HepG2 (cell line): ENCODE results near the gene TNS1. TPM values are rescaled to one million over a fixed set of nuclear protein-coding genes. Genes with fewer than 3 reads are reported as not detected.

ENCODE experiments used
- ARID3A ChIP-seq: IDR thresholded peaks from 2 replicates; pipeline ENCODE4 v1.6.1; 2012; ENCODE audit warnings: low read depth, low read length, improper control_type of control experiment
- CBX2 ChIP-seq, 2 experiments: fragments of 200-600 bp in 1 of 2; sonication (generic); formaldehyde crosslinking in 1 of 2; IDR thresholded peaks; 2 replicates each; pipeline versions ENCODE4 v1.7.0 to v1.8.1; 2018 to 2022; ENCODE audit warnings: low read depth in 2 of 2, low read length in 1 of 2, mild to moderate bottlenecking in 1 of 2, missing genetic modification reagents in 1 of 2
- ESRRA ChIP-seq: sonication (generic); formaldehyde crosslinking; IDR thresholded peaks from 2 replicates; pipeline ENCODE4 v1.5.1; 2020; ENCODE audit warnings: mild to moderate bottlenecking, low read depth, missing genetic modification reagents
- FOXK1 ChIP-seq: sonication (generic); formaldehyde crosslinking; IDR thresholded peaks from 2 replicates; pipeline ENCODE4 v1.4.0; 2020; ENCODE audit warnings: low read depth, missing genetic modification reagents, borderline replicate concordance
- GATAD1 ChIP-seq: IDR thresholded peaks from 2 replicates; pipeline ENCODE4 v1.6.1; 2016; ENCODE audit warnings: missing genetic modification reagents, missing compliant biosample characterization
- MAZ ChIP-seq, 2 experiments: sonication (generic) in 1 of 2; formaldehyde crosslinking in 1 of 2; IDR thresholded peaks; 2 replicates each; pipeline versions ENCODE4 v1.5.0 to v1.6.1; 2012 to 2020; ENCODE audit warnings: low read depth in 2 of 2, mild to moderate bottlenecking in 2 of 2, borderline replicate concordance in 1 of 2, improper control_type of control experiment in 1 of 2, low read length in 1 of 2, missing genetic modification reagents in 1 of 2, moderate library complexity in 1 of 2
- RAD51 ChIP-seq: fragments of 450-650 bp; IDR thresholded peaks from 2 replicates; pipeline ENCODE4 v1.6.1; 2016; ENCODE audit warnings: borderline replicate concordance
- RARG ChIP-seq: sonication (generic); formaldehyde crosslinking; IDR thresholded peaks from 2 replicates; pipeline ENCODE4 v1.4.0; 2020; ENCODE audit warnings: low read depth, mild to moderate bottlenecking, missing genetic modification reagents
- RBFOX2 ChIP-seq: fragments of 200-400 bp; formaldehyde crosslinking; IDR thresholded peaks from 2 replicates; pipeline ENCODE4 v1.6.1; 2017; ENCODE audit warnings: low read depth, mild to moderate bottlenecking, low read length
- SPEN ChIP-seq: sonication (generic); formaldehyde crosslinking; IDR thresholded peaks from 2 replicates; pipeline ENCODE4 v1.5.1; 2020; ENCODE audit warnings: low read depth, mild to moderate bottlenecking, missing genetic modification reagents
- TERF1 ChIP-seq: sonication (generic); formaldehyde crosslinking; IDR thresholded peaks from 2 replicates; pipeline ENCODE4 v1.8.0; 2022; ENCODE audit warnings: mild to moderate bottlenecking, missing genetic modification reagents, moderate library complexity
- ZNF589 ChIP-seq: sonication (generic); formaldehyde crosslinking; conservative IDR thresholded peaks from 2 replicates; pipeline ENCODE4 v1.8.0; 2022; ENCODE audit warnings: mild to moderate bottlenecking, moderate library complexity, missing genetic modification reagents
- ZNF687 ChIP-seq: sonication (generic); formaldehyde crosslinking; IDR thresholded peaks from 2 replicates; pipeline ENCODE4 v1.5.1; 2020; ENCODE audit warnings: mild to moderate bottlenecking, missing genetic modification reagents, moderate library complexity
- ZNF724P ChIP-seq: sonication (generic); formaldehyde crosslinking; IDR thresholded peaks from 2 replicates; pipeline ENCODE4 v1.8.0; 2022; ENCODE audit warnings: missing genetic modification reagents, borderline replicate concordance
- ZNF792 ChIP-seq: IDR thresholded peaks from 2 replicates; pipeline ENCODE4 v1.6.1; 2016
- ZXDC ChIP-seq: sonication (generic); formaldehyde crosslinking; IDR thresholded peaks from 2 replicates; pipeline ENCODE4 v1.5.0; 2020; ENCODE audit warnings: mild to moderate bottlenecking, missing genetic modification reagents
- polyA plus RNA-seq, 8 experiments: library from polyadenylated mRNA; depleted of rRNA in 3 of 8; stranded (reverse) in 7 of 8; unstranded in 1 of 8; fragments of >200 nt; fragmentation: Illumina TruSeq in 4 of 8; extraction: Trizol in 4 of 8; gene quantifications; 2 replicates each; pipeline versions ENCODE4 v1.2.1 to v1.2.3, GENCODE V29; 2011 to 2016; ENCODE audit warnings: low read depth in 4 of 8, missing spikeins in 1 of 8, mixed read lengths in 1 of 8; ENCODE audit not compliant: insufficient read depth in 1 of 8
- total RNA-seq, 5 experiments: library from RNA; depleted of rRNA; stranded (reverse); fragments of >200 nt; fragmentation: Illumina TruSeq; extraction: Trizol; gene quantifications; 2 replicates each; pipeline ENCODE4 v1.2.3, GENCODE V29; 2016; ENCODE audit warnings: low read depth in 1 of 5

TNS1 gene
- total and polyA plus RNA-seq, 2 of the 13 experiments (the other 11 are each of a cell fraction or from before 2014, with no cell fraction given): 1.9 to 118 TPM

GRCh38 chr2:217899231-217900009 lies 103.4 kb downstream of the TNS1 start (continued):
- TF ChIP-seq ARID3A: peak; percentile 33; the same call in 1 of the 2 replicates
- peak; percentile 7; the same call in 1 of the 2 replicates for TF ChIP-seq RBFOX2
- TF ChIP-seq ESRRA (CRISPR knock-in tag): 0 out of 2 replicates have a peak, but pooled peaks have one; percentile 25
- TF ChIP-seq SPEN (CRISPR knock-in tag): peak; percentile 30; the same call in 1 of the 2 replicates
- 0 out of 2 replicates have a peak, but pooled peaks have one; percentile 35 for TF ChIP-seq ZNF724P (CRISPR knock-in tag)
- TF ChIP-seq ZXDC: no peak
- TF ChIP-seq RAD51: no peak
- no peak for TF ChIP-seq CBX2 (IDR thresholded peaks at IDR 0.05; ENCODE audit: low read depth, low read length)
- TF ChIP-seq CBX2 (CRISPR knock-in tag; IDR thresholded peaks at IDR 0.05; ENCODE audit: low read depth): no peak
- peak; percentile 63; the same call in 1 of the 2 replicates for TF ChIP-seq FOXK1 (CRISPR knock-in tag)
- no peak for TF ChIP-seq RARG (CRISPR knock-in tag)
- no peak; the same call in 1 of the 2 replicates for TF ChIP-seq GATAD1
- peak; percentile 78; the same call in 1 of the 2 replicates for TF ChIP-seq ZNF792 (CRISPR knock-in tag)
- peak; percentile 67; the same call in 1 of the 2 replicates for TF ChIP-seq MAZ (IDR thresholded peaks at IDR 0.05; ENCODE audit: borderline replicate concordance, low read depth, low read length)
- TF ChIP-seq MAZ (CRISPR knock-in tag; IDR thresholded peaks at IDR 0.05; ENCODE audit: low read depth): no peak
- no peak for TF ChIP-seq TERF1 (CRISPR knock-in tag)
- peak; percentile 94 for TF ChIP-seq ZNF687
- TF ChIP-seq ZNF589 (CRISPR knock-in tag): no peak
